Coronary artery (tissue), 2 donors: ENCODE measurements around the gene CAMTA1.

ENCODE experiments used
- DNase-seq: peaks from one replicate; pipeline ENCODE4 v3.0.0-alpha.2; 2017; ENCODE audit warnings: low spot score
- H3K27ac ChIP-seq, 2 donors: fragments of 200-600 bp; sonication (generic); one replicate each; pipeline ENCODE4 v1.5.1; 2016 to 2019
- H3K4me3 ChIP-seq: fragments of 200-600 bp; sonication (generic); 2 replicates; pipeline ENCODE4 v1.5.1; 2016; ENCODE audit warnings: mild to moderate bottlenecking, moderate library complexity
- CTCF ChIP-seq: fragments of 200-600 bp; sonication (generic); IDR thresholded peaks from one replicate; pipeline ENCODE4 v1.5.1; 2019; ENCODE audit warnings: antibody characterized with exemption

CAMTA1 gene

GRCh38 chr1:7460807-7461206 lies 675.6 kb downstream of the CAMTA1 start:
- Histone ChIP-seq H3K27ac (no peak overlapping the region), H3K4me3 (no peak overlapping the region)
- DNase-seq = no peak
- no peak for TF ChIP-seq CTCF

- no peak for TF ChIP-seq CTCF
- H3K27ac ChIP-seq = no peak overlapping the region
- DNase-seq = no peak
- no peak overlapping the region for H3K4me3 ChIP-seq
Measured at GRCh38 chr1:7462617-7463016, 677.4 kb downstream of the CAMTA1 start.

GRCh38 chr1:7463526-7463925 lies 678.3 kb downstream of the CAMTA1 start:
- Histone ChIP-seq H3K27ac (no peak overlapping the region), H3K4me3 (no peak overlapping the region)
- no peak for TF ChIP-seq CTCF
- no peak for DNase-seq

GRCh38 chr1:7464736-7465135 lies 679.5 kb downstream of the CAMTA1 start:
- DNase-seq = no peak
- Histone ChIP-seq H3K4me3 (no peak overlapping the region), H3K27ac (no peak overlapping the region)
- no peak for TF ChIP-seq CTCF

GRCh38 chr1:7467476-7468175 lies 682.4 kb downstream of the CAMTA1 start:
- DNase-seq = no peak
- Histone ChIP-seq H3K27ac (no peak overlapping the region), H3K4me3 (no peak overlapping the region)
- TF ChIP-seq CTCF = no peak

GRCh38 chr1:7468248-7468647 lies 683.0 kb downstream of the CAMTA1 start:
- no peak for TF ChIP-seq CTCF
- Histone ChIP-seq H3K4me3 (no peak overlapping the region), H3K27ac (no peak overlapping the region)
- no peak for DNase-seq

- DNase-seq = no peak
- peak overlapping the region; percentile 52 to 81 for H3K27ac ChIP-seq
- TF ChIP-seq CTCF = no peak
- no peak overlapping the region for H3K4me3 ChIP-seq
Measured at GRCh38 chr1:7469255-7469938, 684.1 kb downstream of the CAMTA1 start.
